B cell (primary cell): Measurements from ENCODE around the gene CACNA2D3.

Experiments
- EZH2 ChIP-seq: IDR thresholded peaks from 2 replicates; pipeline ENCODE4 v1.6.1; 2012; ENCODE audit warnings: borderline replicate concordance, low read depth, mild to moderate bottlenecking, moderate library complexity, low read length; ENCODE audit not compliant: insufficient read depth, poor library complexity, severe bottlenecking
- TF ChIP-seq, protein P1 (sequence below): fragments of 200-600 bp; IDR thresholded peaks from one replicate; pipeline ENCODE4 v1.8.0; 2022; ENCODE audit warnings: antibody characterized with exemption, mild to moderate bottlenecking

DNA sequence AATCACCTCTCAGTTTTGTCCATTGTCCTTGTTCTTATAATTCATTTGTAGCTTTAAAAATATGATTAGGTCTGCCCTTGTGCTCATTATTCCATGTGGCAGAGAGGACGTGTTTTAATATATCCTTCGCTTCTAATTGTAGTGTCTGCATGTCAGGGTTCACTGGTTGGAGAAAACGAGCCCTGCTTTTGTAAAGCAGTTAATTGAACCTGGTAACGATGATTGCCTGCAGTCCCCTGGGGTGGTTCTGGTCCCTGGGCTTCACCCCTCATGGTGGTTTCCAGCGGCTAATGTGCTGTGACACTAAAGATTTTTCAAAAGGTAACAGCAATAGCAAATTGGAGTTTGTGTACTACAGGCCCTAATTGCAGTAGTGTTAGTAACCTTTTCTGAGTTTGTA, 299.6 kb downstream of the CACNA2D3 start:
- TF ChIP-seq, protein P1, sequence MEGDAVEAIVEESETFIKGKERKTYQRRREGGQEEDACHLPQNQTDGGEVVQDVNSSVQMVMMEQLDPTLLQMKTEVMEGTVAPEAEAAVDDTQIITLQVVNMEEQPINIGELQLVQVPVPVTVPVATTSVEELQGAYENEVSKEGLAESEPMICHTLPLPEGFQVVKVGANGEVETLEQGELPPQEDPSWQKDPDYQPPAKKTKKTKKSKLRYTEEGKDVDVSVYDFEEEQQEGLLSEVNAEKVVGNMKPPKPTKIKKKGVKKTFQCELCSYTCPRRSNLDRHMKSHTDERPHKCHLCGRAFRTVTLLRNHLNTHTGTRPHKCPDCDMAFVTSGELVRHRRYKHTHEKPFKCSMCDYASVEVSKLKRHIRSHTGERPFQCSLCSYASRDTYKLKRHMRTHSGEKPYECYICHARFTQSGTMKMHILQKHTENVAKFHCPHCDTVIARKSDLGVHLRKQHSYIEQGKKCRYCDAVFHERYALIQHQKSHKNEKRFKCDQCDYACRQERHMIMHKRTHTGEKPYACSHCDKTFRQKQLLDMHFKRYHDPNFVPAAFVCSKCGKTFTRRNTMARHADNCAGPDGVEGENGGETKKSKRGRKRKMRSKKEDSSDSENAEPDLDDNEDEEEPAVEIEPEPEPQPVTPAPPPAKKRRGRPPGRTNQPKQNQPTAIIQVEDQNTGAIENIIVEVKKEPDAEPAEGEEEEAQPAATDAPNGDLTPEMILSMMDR: no peak
- TF ChIP-seq EZH2: no peak
